EL (cell line): ENCODE data around the gene HSPA8.
A peak's percentile ranks its signal among the peaks of the same experiment; 100 is the strongest.

Experiments used
- DNase-seq: peaks from one replicate; pipeline ENCODE4 v3.0.0-alpha.2; 2016

The HSPA8 gene

GRCh38 chr11:123069908-123070821 lies 8.2 kb upstream of the HSPA8 start:
- no peak for DNase-seq

GRCh38 chr11:123065621-123066020 lies 3.7 kb upstream of the HSPA8 start:
- peak; percentile 24 for DNase-seq

GRCh38 chr11:123063826-123064657 lies 2.1 kb upstream of the HSPA8 start:
- DNase-seq, result no peak

GRCh38 chr11:123062892-123063825 lies 1.2 kb upstream of the HSPA8 start:
- DNase-seq, result peak; percentile 60

- DNase-seq, result peak; percentile 99
Measured at GRCh38 chr11:123062158-123062891, 389 bp upstream of the HSPA8 start.

- DNase-seq, result peak; percentile 24
Measured at GRCh38 chr11:123060277-123061000, 1.5 kb downstream of the HSPA8 start.

- peak; percentile 19 for DNase-seq
Measured at GRCh38 chr11:123059041-123059920, 2.7 kb downstream of the HSPA8 start.

GRCh38 chr11:123057661-123058305 lies 4.2 kb downstream of the HSPA8 start:
- peak; percentile 27 for DNase-seq

GRCh38 chr11:123056835-123057491 lies 5.0 kb downstream of the HSPA8 start:
- peak; percentile 15 for DNase-seq

GRCh38 chr11:123055191-123055901 lies 6.6 kb downstream of the HSPA8 start:
- DNase-seq, result peak; percentile 39

- peak; percentile 79 for DNase-seq
Measured at GRCh38 chr11:123054301-123055065, 7.5 kb downstream of the HSPA8 start.

GRCh38 chr11:123052901-123053721 lies 8.8 kb downstream of the HSPA8 start:
- peak; percentile 24 for DNase-seq

GRCh38 chr11:123051634-123052033 lies 10.3 kb downstream of the HSPA8 start:
- DNase-seq, result no peak

GRCh38 chr11:123051146-123051545 lies 10.8 kb downstream of the HSPA8 start:
- no peak for DNase-seq

GRCh38 chr11:123047947-123048293 lies 14.0 kb downstream of the HSPA8 start:
- DNase-seq, result no peak

GRCh38 chr11:123047266-123047946 lies 14.5 kb downstream of the HSPA8 start:
- no peak for DNase-seq
